ENCODE data around the gene RNU4-1. TPM values are rescaled to one million over a fixed set of nuclear protein-coding genes. Genes with fewer than 3 reads are reported as not detected.

The RNU4-1 gene
- total and polyA plus RNA-seq, 9 of the 15 experiments (the other 6 are each of a cell fraction or from before 2014, with no cell fraction given), result under 0.01 to 19,719 (median 3,563) TPM; not detected in 4

GRCh38 chr12:120301962-120302815 is 9.2 kb upstream of the RNU4-1 start, which contains the start of gene SIRT4 (continued):
- TF ChIP-seq ZNF41 (CRISPR knock-in tag; conservative IDR thresholded peaks at IDR 0.05) (no peak), GATAD2A (IDR thresholded peaks at IDR 0.05) (no peak), SAFB (IDR thresholded peaks at IDR 0.05; ENCODE audit: borderline replicate concordance, low read depth, low read length) (no peak), PHTF2 (CRISPR knock-in tag; IDR thresholded peaks at IDR 0.05) (no peak), DPF2 (IDR thresholded peaks at IDR 0.05) (peak; percentile 76), SAP30 (IDR thresholded peaks at IDR 0.05; ENCODE audit: borderline replicate concordance, insufficient read depth, low read depth, low read length, poor library complexity, severe bottlenecking) (peak; percentile 69), ZNF644 (tag; IDR thresholded peaks at IDR 0.05; ENCODE audit: low read depth) (no peak), ZNF143 (CRISPR knock-in tag; IDR thresholded peaks at IDR 0.05) (peak; percentile 92), ZNF436 (CRISPR knock-in tag; IDR thresholded peaks at IDR 0.05) (no peak), ZFP1 (CRISPR knock-in tag; IDR thresholded peaks at IDR 0.05) (no peak), ARID2 (IDR thresholded peaks at IDR 0.05) (no peak), CEBPB (tag; IDR thresholded peaks at IDR 0.05) (no peak), CHD4 (IDR thresholded peaks at IDR 0.05; ENCODE audit: insufficient read depth, insufficient replicate concordance, low read depth, low read length, poor library complexity, severe bottlenecking) (no peak), ATF2 (CRISPR knock-in tag; IDR thresholded peaks at IDR 0.05) (no peak), FUS (optimal IDR thresholded peaks at IDR 0.05; ENCODE audit: low read depth, low read length) (no peak), E2F4 (CRISPR knock-in tag; IDR thresholded peaks at IDR 0.05; ENCODE audit: low read depth) (no peak), NR0B1 (IDR thresholded peaks at IDR 0.05; ENCODE audit: partially characterized antibody) (no peak), SMAD2 (IDR thresholded peaks at IDR 0.05; ENCODE audit: low read depth, low read length) (no peak), NUFIP1 (IDR thresholded peaks at IDR 0.05; ENCODE audit: partially characterized antibody) (peak; percentile 94), GATAD2B (IDR thresholded peaks at IDR 0.05; ENCODE audit: borderline replicate concordance) (no peak), ZEB2 (IDR thresholded peaks at IDR 0.05) (no peak), MNT (conservative IDR thresholded peaks at IDR 0.05) (peak; percentile 90 to 93), ARID1B (IDR thresholded peaks at IDR 0.05) (peak; percentile 70), ZBTB7A (IDR thresholded peaks at IDR 0.05; ENCODE audit: borderline replicate concordance, control insufficient read depth, low read depth, low read length) (no peak), RNF2 (IDR thresholded peaks at IDR 0.05) (peak; percentile 81; the same call in 1 of the 2 replicates)
